ENCODE data around the gene ERVK3-1.

ERVK3-1 gene

GRCh38 chr19:58361900-58362271 is 56.7 kb downstream of the ERVK3-1 start:
- Histone ChIP-seq H3K9me3 (ENCODE audit: insufficient read depth, low read length) (no peaks in the 10 kb centered on the region), H3K9ac (ENCODE audit: low read length) (peak overlapping the region; percentile 80), H3K36me3 (ENCODE audit: low read length) (no peaks in the 10 kb centered on the region), H3F3A (ENCODE audit: insufficient read depth) (0 out of 2 replicates have a peak, but pooled peaks cover 8% of the 10 kb centered on the region), H3K4me2 (ENCODE audit: low read depth, low read length, poor library complexity, severe bottlenecking) (peak overlapping the region; percentile 75), H2AFZ (ENCODE audit: low read depth, low read length, severe bottlenecking) (peak overlapping the region; percentile 52), H3K79me2 (ENCODE audit: insufficient read depth, low read length) (no peaks in the 10 kb centered on the region), H4K20me1 (ENCODE audit: low read depth, low read length) (no peaks in the 10 kb centered on the region), H3K9me2 (replicated peaks; ENCODE audit: insufficient read depth, low read length) (no peaks in the 10 kb centered on the region), H3K27ac (ENCODE audit: low read depth, low read length) (peak overlapping the region; percentile 50), H3K4me3 (ENCODE audit: insufficient read depth, low read length, poor library complexity, severe bottlenecking) (peak overlapping the region; percentile 69), H3K27me3 (ENCODE audit: low read length) (no peaks in the 10 kb centered on the region)
- TF ChIP-seq CTCF (IDR thresholded peaks at IDR 0.05; ENCODE audit: insufficient read depth, low read length, poor library complexity, severe bottlenecking) = no peak
- no peak for TF ChIP-seq EZH2phosphoT487 (conservative IDR thresholded peaks at IDR 0.05; ENCODE audit: low read length)

- TF ChIP-seq CTCF (IDR thresholded peaks at IDR 0.05; ENCODE audit: insufficient read depth, low read length, poor library complexity, severe bottlenecking) (no peak), EZH2phosphoT487 (conservative IDR thresholded peaks at IDR 0.05; ENCODE audit: low read length) (no peak)
Measured at GRCh38 chr19:58362272-58362994, 57.3 kb downstream of the ERVK3-1 start, which contains the start of gene ZNF497. ZNF497 (minus strand) TSS chr19:58362751; CDS start chr19:58357635, 5,116 bp downstream.

GRCh38 chr19:58364146-58364545 is 59.0 kb downstream of the ERVK3-1 start:
- H3K27me3 ChIP-seq (ENCODE audit: low read length) = no peaks in the 10 kb centered on the region
- H3K27ac ChIP-seq (ENCODE audit: low read depth, low read length) = no peak overlapping the region
- H2AFZ ChIP-seq (ENCODE audit: low read depth, low read length, severe bottlenecking) = no peak overlapping the region
- no peaks in the 10 kb centered on the region for H3K79me2 ChIP-seq (ENCODE audit: insufficient read depth, low read length)
- no peaks in the 10 kb centered on the region for H3K36me3 ChIP-seq (ENCODE audit: low read length)
- H3K4me3 ChIP-seq (ENCODE audit: insufficient read depth, low read length, poor library complexity, severe bottlenecking) = no peak overlapping the region
- TF ChIP-seq EZH2phosphoT487 (conservative IDR thresholded peaks at IDR 0.05; ENCODE audit: low read length) = no peak
- TF ChIP-seq CTCF (IDR thresholded peaks at IDR 0.05; ENCODE audit: insufficient read depth, low read length, poor library complexity, severe bottlenecking) = no peak
- H3F3A ChIP-seq (ENCODE audit: insufficient read depth) = 0 out of 2 replicates have a peak, but pooled peaks cover 8% of the 10 kb centered on the region
- H3K9ac ChIP-seq (ENCODE audit: low read length) = no peak overlapping the region
- H4K20me1 ChIP-seq (ENCODE audit: low read depth, low read length) = no peaks in the 10 kb centered on the region
- no peaks in the 10 kb centered on the region for H3K9me2 ChIP-seq (replicated peaks; ENCODE audit: insufficient read depth, low read length)
- no peaks in the 10 kb centered on the region for H3K9me3 ChIP-seq (ENCODE audit: insufficient read depth, low read length)
- H3K4me2 ChIP-seq (ENCODE audit: low read depth, low read length, poor library complexity, severe bottlenecking) = no peak overlapping the region

More at GRCh38 chr19:58362272-58362994, 57.3 kb downstream of the ERVK3-1 start, which contains the start of gene ZNF497:
- Histone ChIP-seq H2AFZ (ENCODE audit: low read depth, low read length, severe bottlenecking) (peak within 1 kb of the TSS; percentile 52), H3F3A (ENCODE audit: insufficient read depth) (0 out of 2 replicates have a peak, but pooled peaks cover 8% of the 10 kb centered on the region), H3K9me2 (replicated peaks; ENCODE audit: insufficient read depth, low read length) (no peaks in the 10 kb centered on the region), H3K9me3 (ENCODE audit: insufficient read depth, low read length) (no peaks in the 10 kb centered on the region), H3K27ac (ENCODE audit: low read depth, low read length) (peak within 1 kb of the TSS; percentile 50), H3K27me3 (ENCODE audit: low read length) (no peaks in the 10 kb centered on the region), H3K36me3 (ENCODE audit: low read length) (no peaks in the 10 kb centered on the region), H3K9ac (ENCODE audit: low read length) (peak within 1 kb of the TSS; percentile 80), H3K4me2 (ENCODE audit: low read depth, low read length, poor library complexity, severe bottlenecking) (peak within 1 kb of the TSS; percentile 75), H3K4me3 (ENCODE audit: insufficient read depth, low read length, poor library complexity, severe bottlenecking) (peak within 1 kb of the TSS; percentile 69), H4K20me1 (ENCODE audit: low read depth, low read length) (no peaks in the 10 kb centered on the region), H3K79me2 (ENCODE audit: insufficient read depth, low read length) (no peaks in the 10 kb centered on the region)

All from SU-DHL-6 (cell line).